ENCODE measurements around the gene SPPL2A.
A peak's percentile ranks its signal among the peaks of the same experiment; 100 is the strongest.
"Not testable (repeated sequence)": the region's sequence is repeated elsewhere in the genome, so short reads cannot be mapped to it uniquely, and the experiment has no call there.

The SPPL2A gene, protein sequence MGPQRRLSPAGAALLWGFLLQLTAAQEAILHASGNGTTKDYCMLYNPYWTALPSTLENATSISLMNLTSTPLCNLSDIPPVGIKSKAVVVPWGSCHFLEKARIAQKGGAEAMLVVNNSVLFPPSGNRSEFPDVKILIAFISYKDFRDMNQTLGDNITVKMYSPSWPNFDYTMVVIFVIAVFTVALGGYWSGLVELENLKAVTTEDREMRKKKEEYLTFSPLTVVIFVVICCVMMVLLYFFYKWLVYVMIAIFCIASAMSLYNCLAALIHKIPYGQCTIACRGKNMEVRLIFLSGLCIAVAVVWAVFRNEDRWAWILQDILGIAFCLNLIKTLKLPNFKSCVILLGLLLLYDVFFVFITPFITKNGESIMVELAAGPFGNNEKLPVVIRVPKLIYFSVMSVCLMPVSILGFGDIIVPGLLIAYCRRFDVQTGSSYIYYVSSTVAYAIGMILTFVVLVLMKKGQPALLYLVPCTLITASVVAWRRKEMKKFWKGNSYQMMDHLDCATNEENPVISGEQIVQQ

DNA sequence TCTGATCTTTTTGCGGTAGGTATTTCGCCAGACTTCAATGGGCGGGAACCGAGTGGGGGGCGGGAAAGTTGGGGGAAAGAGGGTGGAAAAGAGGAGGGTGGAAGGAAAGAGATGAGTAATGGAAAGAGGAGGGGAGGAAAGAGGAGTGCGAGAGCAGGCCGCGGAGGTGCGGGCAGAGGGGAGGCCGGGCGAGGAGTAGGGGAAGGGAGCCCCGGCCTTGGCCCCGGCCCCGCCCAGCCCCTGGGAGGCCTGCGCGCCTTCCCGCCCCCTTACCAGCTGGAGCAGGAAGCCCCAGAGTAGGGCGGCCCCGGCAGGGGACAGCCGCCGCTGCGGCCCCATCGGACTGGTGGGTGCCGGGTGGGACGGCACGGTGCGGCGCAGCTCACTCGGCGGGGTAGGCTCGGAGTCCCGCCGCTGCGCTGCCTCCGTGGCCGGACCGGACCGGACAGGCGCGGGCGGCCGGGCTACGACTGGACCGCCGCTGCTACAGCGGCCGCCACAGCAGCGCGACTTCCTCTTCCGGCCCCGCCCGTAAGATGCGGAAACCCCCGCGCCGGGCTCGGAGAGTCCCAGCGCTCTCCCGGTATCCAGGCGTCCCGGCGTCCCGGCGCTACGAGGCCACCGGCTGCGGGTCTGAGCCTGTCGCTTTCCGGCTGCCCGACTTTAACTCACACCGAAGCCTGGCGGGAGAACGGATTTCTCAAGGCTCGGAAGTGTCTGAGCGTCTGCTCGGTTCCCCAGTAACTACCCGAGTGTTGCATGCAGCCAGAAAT is at the start of gene SPPL2A:
TSS of gene SPPL2A (minus strand) at position 512 of the 773 bp plus-strand sequence. CDS start at position 339, 173 bp downstream.
- peak; percentile 80 for DNase-seq

DNA sequence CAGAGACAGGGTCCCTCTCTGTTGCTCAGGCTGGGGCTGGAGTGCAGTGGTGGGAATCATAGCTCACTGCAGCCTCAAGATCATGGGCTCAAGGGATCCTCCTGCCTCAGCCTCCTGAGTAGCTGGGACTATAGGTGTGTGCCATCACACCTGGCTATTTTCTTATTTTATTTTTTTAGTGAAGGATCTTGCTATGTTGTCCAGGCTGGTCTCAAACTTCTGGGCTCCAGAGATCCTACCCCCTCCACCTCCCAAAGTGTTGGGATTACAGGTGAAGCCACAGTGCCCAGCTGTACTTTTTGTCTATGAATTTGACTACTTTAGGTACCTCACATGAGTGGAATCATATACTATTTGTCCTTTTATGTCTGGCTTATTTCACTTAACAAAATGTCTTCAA is 49.1 kb upstream of the SPPL2A start:
- DNase-seq: no peak

DNA sequence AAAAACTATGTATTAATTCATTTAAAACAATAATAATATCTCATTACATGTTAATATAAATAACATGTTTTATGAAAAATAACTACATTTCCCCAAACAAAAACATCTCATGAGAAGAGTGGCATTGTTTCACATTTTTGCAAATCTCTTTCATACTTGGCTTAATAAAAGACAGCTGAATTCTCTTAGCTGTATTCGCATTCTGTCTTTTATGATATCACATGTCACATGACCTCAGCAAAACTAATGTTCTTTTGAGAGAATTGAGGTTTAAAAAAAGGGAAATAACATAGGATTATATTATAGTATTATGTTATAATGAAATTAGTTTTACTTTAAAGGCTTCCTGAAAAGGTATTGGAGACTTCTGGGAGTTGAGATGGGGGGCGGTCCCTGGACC is 48.4 kb upstream of the SPPL2A start:
- no peak for DNase-seq

DNA sequence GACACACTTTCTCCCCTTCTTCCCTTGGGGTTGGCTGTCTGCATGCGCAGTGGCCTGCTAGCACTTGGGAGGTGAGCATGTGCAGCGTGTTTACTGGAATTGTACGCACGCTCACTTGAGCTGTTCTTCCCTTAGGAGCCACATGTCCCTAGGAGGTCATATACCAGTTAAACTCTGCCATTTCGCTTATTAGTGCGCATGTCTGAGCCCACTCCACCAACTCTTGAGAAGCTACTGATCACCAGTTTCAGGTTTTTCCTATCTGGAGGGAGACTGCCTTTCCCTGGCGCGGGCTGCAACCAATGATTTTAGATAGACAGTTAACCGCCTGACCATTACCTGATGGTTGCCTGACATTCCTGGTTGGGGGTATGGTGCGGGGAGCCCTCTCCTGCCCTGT is 47.6 kb upstream of the SPPL2A start:
- DNase-seq: no peak

DNA sequence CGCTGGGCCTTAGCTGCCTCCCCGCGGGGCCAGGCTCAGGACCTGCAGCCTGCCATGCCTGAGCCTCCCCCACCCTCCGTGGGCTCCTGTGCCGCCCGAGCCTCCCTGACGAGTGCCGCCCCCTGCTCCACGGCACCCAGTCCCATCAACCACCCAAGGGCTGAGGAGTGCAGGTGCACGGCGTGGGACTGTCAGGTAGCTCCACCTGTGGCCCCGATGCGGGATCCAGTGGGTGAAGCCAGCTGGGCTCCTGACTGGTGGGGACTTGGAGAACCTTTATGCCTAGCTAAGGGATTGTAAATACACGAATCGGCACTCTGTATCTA is 46.6 kb upstream of the SPPL2A start:
- not testable (repeated sequence) for DNase-seq

DNA sequence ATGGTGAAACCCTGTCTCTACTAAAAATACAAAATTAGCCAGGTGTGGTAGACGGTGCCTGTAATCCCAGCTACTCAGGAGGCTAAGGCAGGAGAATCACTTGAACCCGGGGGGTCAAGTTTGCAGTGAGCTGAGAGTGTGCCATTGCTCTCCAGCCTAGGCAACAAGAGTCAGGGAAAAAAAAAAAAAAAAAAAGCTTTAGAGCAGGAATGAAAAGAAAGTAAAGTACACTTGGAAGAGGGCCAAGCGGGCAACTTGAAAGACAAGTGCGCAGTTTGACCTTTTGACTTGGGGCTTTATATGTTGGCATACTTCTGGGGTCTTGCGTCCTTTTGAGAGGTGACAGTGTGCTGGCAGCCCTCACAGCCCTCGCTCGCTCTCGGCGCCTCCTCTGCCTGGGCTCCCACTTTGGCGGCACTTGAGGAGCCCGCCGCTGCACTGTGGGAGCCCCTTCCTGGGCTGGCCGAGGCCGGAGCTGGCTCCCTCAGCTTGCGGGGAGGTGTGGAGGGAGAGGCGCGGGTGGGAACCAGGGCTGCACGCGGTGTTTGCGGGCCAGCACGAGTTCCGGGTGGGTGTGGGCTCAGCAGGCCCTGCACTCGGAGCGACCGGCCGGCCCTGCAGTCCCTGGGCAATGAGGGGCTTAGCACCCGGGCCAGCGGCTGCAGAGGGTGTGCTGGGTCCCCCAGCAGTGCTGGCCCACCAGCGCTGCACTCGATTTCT is 46.1 kb upstream of the SPPL2A start:
- DNase-seq: not testable (repeated sequence)

DNA sequence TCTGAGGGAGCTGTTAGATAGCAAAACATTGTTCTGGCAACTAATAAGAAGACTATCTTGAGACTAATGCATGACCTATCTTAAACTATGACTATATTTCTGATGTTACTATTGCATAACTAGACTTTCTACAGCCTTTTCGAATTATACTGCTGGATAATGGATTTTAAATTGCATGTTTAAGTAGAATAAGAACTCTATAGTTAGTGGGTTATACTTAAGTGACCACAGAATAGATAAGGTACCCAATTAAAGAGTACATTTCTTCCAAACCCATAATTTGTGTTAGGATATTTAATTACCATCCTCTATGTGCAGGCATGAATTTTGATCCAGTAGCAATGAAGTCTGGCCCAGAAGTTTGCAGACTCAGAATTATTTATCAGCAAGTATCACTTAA is 44.6 kb upstream of the SPPL2A start:
- no peak for DNase-seq

DNA sequence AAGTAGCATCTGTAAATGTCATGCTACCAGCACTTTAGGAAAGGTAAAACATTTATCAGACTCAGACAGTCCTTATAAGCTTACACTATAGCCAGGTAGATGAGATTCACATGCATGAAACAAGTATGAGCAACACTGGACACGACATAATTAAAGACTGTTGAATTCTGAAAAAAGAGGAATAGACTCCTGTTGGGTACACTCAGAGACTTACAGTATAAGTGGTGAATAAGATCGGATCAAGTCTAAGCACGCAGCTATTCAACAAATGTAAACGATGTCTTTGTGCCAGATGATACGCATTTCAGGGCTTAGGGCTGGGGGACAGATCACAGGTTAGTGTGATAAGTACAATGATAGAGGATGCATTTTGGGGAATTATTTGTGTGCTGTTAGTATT is 43.2 kb upstream of the SPPL2A start:
- DNase-seq: no peak

DNA sequence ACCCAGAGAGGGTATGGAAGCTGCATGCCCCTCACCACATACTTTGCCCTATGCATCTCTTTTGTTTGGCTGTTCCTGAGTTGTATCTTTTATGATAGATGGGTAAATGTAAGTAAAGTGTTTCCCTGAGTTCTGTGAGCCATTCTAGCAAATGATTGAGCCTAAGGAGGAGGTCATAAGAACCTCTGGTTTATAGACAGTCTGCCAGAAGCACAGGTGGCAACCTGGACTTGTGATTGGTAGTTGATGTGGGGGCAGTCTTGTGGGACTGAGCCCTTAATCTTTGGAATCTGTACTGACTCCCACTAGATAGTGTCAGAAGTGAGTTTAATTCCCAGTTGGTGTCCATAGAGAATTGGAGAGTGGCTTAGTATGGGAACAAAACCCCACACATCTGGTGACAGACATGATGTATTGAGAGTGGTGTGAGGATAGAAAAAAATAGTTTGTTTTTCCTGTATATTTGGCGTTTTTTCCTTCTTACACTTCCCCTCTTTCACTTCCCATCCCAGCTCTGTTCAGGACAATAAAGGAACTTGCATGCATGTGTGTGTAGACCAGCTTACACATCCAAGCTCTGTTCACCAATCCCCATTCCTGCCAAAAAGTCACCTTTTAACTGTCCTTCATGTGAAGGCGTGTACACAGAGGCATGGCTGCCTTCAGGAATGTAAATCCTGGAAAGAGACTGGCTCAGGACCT is 38.1 kb upstream of the SPPL2A start:
- DNase-seq: no peak

DNA sequence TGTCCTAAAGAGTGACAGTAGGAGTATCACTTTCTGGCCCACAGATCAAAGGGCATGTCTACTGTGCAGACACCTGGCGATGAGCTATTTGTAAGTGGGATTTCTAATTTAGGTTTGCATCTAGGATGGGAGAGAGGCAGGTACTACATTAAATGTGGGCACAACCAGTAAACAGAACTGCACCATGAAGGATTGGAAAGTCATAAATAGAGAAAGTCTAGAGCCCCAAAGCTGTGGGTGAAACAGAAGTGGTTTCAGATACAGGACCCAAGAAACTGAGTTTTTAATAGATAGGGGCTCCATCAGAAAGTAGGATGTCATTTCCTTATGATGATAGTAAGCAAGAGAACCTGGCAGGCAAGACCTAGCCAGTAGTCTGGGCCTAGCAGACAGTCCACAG is 35.2 kb upstream of the SPPL2A start:
- DNase-seq: no peak

DNA sequence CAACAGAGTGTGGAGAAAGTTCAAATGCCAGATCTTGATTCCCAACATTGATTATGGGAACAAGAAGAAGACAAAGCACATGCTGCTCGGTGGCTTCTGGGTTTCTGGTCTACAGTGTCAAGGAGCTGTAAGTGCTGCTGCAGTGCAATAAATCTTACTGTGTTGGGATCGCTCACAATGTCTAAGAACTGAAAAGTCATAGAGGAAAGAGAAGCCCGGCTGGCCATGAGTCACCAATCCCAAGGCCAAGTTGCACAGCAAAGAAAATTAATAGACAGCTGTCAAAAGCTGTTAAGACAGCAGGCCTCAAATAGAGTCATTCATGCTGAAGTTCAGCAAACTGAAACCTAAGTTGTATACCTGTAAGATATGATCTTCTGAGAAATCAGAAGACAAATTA is 33.2 kb upstream of the SPPL2A start:
- DNase-seq: no peak

DNA sequence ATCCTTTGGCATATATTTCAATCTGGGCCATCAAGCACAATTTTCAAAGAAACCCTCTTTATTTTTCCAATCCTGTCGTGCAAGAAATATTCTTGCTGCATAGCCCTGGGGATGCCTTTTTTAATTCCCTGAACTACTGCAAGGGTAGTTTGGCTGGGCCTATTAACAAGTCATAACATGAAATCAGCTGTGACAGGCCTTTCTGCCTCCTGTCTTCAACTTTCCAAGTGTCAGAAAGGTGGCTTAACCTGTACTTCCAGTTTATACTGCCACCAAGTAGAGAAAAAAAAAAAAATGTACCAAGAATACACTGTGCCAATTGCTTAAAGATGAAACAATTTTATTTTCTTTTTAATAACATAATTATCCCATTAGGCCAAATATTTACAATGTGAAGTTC is 32.4 kb upstream of the SPPL2A start:
- no peak for DNase-seq

DNA sequence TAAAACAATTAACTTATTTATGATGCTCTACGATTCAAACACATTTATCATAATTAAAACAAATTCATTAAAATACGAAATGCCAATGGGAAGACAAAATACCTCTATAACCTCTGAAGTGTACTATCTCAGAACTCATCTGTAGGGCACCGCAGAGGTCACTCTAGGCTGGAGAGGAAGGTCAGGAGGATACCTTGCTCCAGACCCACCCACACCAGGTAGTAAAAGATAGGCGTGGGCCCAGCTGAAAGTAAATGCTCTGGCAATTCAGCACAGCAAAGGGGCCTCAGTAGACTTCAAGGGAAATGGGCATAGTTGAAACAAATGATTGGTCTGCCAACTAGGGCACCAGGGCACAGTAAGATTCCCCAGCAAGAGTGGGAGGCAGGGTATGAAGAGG is 26.0 kb upstream of the SPPL2A start:
- DNase-seq: no peak

DNA sequence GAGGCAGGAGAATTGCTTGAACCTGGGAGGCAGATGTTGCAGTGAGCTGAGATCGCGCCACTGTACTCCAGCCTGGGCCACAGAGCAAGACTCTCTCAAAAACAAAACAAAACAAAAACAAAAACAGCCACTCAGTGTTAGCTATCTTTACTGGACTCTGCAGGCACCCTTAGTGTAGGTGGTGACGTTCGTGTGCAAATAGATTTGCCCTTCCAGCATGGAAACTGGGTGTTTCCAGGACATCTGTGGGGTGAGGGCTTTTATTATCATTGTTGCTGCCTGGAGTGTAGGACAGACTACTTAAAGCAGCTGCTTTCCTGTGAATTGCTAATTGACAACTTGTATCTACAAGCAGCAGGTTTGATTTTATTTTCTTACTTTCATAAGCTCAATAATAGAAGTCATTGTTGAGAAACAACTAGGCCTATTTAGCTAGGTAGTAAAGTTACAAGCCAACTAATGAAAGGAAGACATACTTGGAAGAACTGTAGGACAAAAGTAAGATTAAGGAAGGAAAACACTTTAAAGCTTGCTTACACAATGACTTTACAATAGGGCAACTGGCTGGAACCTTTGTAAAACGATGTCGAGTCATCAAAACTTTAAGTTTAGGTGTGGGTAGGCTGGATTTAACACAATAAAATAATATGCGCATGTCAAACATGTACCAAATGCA is 25.4 kb upstream of the SPPL2A start:
- no peak for DNase-seq

DNA sequence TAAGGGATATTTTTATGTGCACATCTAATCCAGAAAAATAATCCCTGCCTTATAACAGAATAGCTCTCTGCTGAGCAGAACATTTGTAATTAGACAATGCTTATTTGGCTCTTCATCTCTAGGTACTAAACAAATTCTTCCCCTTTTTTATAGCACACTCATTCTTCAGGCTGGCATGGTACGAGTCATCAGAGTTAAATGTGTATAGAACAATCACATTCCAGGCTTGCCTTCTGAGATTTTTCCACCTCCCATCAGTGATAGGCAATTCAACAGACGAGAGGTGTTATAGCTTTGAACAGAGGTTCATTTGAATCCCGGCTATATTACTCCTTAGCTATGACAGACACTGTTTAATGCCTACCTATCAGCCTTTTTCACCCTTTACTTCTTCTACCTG is 21.4 kb upstream of the SPPL2A start:
- DNase-seq: no peak

DNA sequence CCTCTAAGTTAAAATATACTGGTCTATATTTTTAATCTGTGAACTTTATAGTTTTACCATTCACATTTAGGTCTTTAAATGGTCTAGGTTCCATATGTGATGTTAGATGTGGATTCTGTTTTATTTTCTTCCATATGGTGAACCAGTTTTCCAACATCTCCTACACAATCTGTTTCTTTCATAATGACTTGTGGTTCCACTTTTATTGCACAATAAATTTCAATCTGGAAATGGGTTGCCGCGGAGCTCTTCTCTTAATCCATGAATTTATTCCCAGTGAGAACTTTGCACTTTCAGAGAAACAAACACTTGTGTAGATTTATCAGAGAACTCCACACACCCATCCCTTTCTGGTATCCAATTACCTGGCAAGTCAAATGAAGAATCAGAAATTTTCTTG is 20.9 kb upstream of the SPPL2A start:
- DNase-seq: no peak

DNA sequence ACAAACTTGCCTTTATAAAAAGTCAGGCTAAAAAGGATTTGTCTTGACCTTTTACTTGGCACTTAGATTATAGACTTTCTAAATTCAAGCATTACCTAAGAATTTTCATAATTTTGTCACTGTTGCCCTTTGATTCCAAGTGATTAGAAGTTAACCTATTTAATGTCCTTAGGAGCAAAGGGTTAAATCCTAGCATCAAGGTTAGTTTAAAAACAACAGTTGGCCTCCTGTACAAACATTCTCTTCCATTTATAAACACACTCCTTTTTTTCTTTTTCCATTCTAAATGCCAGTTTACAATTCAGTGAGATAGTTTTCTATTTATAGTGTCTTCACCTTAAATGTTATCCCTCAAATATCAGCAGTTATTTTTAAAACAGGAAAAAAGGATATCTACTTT is 18.4 kb upstream of the SPPL2A start:
- DNase-seq: no peak

DNA sequence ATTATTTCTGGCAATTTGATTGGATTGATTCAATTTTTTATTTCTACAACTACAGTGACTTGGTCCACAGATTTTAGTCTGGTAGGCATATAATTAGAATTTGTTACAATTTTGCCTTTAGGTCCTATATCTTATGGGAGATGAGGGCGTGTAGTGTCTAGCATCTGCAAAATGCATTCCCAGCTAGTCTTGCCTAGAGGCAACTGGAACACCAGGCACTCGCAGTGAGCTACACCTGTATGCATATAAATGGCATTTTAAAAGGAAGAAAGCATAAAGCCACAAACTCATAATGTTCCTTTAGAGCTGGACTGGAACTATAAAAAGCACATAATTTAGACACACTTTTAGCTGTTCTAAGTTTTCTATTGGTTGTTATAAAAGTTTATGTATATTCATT is 17.9 kb upstream of the SPPL2A start:
- DNase-seq: no peak

DNA sequence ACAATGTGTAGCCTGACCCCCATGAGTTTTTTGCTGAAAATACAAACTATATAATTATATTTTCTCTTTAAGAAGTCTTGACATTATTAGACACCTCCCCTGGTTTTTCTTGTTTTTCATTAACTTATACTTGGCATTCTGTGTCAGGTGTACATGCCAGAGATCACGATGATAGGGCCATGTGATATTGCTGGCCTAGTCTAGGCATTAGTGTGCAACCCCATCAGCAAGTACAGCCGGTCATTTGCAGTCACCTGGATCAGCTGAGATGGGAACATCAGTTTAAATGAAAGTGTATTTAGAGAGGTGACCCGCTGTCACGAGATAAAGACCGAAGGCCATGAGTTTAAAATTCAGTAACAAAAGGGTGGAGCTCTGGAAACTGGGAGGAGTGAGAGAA is 12.6 kb upstream of the SPPL2A start:
- DNase-seq: no peak

DNA sequence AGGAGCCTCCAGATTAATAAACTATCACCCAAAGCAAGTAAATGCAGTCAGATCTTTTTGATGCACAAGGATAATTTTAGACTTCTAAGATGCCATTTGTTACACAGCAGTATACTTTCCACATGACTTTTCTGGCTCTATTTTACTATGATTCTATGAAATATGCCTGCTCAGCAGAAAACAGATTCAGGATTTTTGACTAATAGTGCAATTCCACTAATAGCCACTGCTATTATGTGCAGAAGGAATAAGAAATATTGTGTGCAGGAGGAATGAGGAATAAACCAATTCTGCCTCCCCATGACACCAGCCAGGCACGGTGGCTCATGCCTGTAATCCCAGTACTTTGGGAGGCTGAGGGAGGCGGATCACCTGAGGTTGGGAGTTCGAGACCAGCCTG is 11.5 kb upstream of the SPPL2A start:
- no peak for DNase-seq

DNA sequence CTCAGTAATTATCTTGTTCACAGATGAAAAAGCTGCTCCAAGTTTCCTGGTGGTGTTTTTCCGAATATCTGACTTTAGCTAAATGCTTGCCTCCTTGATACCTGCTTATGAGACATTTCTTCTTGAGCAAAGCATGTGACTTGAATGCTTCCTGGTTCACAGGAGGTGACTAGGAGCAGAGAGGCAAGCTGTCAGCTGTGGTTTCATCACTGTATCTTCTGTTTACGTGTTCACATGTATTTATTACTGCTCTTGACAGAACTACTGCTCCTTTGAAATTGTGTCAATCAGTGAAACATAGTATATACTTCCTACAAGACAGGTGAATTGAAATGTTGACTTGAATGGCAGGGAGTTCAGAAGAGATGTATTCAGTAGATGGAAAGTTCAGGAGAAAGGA is 8.9 kb upstream of the SPPL2A start:
- peak; percentile 16 for DNase-seq

DNA sequence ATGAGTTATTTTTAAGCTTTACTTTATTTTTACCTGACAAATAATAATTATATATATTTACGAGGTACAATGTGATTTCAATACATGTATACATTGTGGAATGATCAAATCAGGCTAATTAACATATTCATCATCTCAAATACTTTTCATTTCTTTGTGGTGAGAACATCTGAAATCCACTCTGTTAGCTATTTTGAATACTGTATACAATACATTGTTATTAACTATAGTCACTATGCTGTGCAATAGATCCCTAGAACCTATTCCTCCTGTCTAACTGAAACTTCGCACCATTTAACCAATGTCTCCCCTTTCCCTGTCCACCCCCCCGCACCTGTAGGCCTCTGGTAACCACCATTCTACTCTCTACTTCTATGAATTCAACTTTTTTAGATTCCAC is 7.9 kb upstream of the SPPL2A start:
- no peak for DNase-seq
